ENCODE data around the gene PERP. TPM values are rescaled to one million over a fixed set of nuclear protein-coding genes. Genes with fewer than 3 reads are reported as not detected.
"Not testable (repeated sequence)": the region's sequence is repeated elsewhere in the genome, so short reads cannot be mapped to it uniquely, and the experiment has no call there.

PERP gene
- total RNA-seq, 1 experiment from 2014 or later = 103 TPM

DNA sequence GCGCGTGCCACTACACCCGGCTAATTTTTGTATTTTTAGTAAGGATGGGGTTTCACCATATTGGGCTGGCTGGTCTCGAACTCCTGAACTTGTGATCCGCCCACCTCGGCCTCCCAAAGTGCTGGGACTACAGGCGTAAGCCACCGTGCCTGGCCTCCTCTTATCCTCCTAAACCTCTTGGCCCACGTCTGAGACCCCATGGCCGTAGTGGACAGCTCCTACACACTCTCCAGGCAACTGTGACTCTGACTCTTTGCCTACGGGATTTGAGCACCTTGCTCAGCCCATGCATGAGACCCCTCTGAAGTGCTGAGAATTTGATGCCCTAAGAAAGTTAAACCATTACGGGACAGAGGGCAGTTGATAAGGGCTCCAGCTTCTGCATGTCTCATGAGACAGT lies 25.0 kb downstream of the PERP start:
- Mint-ChIP-seq H3K36me3 (ENCODE audit: insufficient read depth, unreplicated experiment) (peaks cover 5% of the 10 kb centered on the region), H3K27me3 (ENCODE audit: unreplicated experiment) (no peaks in the 10 kb centered on the region), H3K4me1 (ENCODE audit: low read depth, unreplicated experiment) (peaks cover 27% of the 10 kb centered on the region), H3K4me3 (ENCODE audit: low read depth, unreplicated experiment) (no peak overlapping the region), H3K9me3 (ENCODE audit: low read depth, unreplicated experiment) (no peaks in the 10 kb centered on the region), H3K27ac (ENCODE audit: unreplicated experiment) (no peak overlapping the region)
- no peak for DNase-seq
- TF ChIP-seq CTCF (IDR thresholded peaks at IDR 0.05; ENCODE audit: unreplicated experiment) = no peak
- CTCF ChIA-PET = no interaction called here
- no TSS peak for BruUV-seq (replicated peaks)
- intact Hi-C loops (cut with micrococcal nuclease; ENCODE audit: unreplicated experiment) = no loop called here

DNA sequence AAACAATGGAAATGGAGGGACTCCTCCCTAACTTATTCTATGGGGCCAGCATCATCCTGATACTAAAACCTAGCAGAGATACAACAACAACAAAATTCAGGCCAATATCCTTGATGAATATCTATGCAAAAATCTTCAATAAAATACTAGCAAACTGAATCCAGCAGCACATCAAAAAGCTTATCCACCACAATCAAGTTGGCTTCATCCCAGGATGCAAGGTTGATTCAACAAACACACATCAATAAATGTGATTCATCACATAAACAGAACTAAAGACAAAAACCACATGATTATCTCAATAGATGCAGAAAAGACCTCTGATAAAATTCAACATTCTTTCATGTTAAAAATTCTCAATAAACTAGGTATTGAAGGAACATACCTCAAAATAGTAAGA lies 27.7 kb downstream of the PERP start:
- H3K4me3 Mint-ChIP-seq (ENCODE audit: low read depth, unreplicated experiment); H3K9me3 Mint-ChIP-seq (ENCODE audit: low read depth, unreplicated experiment); H3K27ac Mint-ChIP-seq (ENCODE audit: unreplicated experiment); intact Hi-C loops (cut with micrococcal nuclease; ENCODE audit: unreplicated experiment); CTCF ChIA-PET; BruUV-seq (replicated peaks); H3K36me3 Mint-ChIP-seq (ENCODE audit: insufficient read depth, unreplicated experiment); H3K27me3 Mint-ChIP-seq (ENCODE audit: unreplicated experiment); DNase-seq: not testable (repeated sequence)
- peaks cover 19% of the 10 kb centered on the region for H3K4me1 Mint-ChIP-seq (ENCODE audit: low read depth, unreplicated experiment)

DNA sequence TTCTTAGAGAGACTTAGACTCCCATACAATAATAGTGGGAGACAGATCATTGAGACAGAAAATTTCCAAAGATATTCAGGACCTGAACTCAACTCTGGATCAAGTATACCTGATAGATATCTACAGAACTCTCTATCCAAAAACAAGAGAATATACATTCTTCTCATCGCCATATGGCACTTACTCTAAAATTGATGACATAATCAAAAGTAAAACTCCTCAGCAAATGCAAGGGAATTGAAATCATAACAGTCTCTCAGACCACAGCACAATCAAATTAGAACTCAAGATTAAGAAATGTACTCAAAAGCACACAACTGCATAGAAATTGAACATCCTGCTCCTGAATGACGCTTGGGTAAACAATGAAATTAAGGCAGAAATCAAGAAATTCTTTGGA lies 28.7 kb downstream of the PERP start:
- no peaks in the 10 kb centered on the region for H3K27me3 Mint-ChIP-seq (ENCODE audit: unreplicated experiment)
- no peak for DNase-seq
- BruUV-seq (replicated peaks) = no TSS peak
- CTCF ChIA-PET = no interaction called here
- H3K4me1 Mint-ChIP-seq (ENCODE audit: low read depth, unreplicated experiment) = peaks cover 19% of the 10 kb centered on the region
- H3K9me3 Mint-ChIP-seq (ENCODE audit: low read depth, unreplicated experiment) = peaks cover 4% of the 10 kb centered on the region
- intact Hi-C loops (cut with micrococcal nuclease; ENCODE audit: unreplicated experiment) = no loop called here
- no peak overlapping the region for H3K4me3 Mint-ChIP-seq (ENCODE audit: low read depth, unreplicated experiment)
- peaks cover 5% of the 10 kb centered on the region for H3K36me3 Mint-ChIP-seq (ENCODE audit: insufficient read depth, unreplicated experiment)
- no peak overlapping the region for H3K27ac Mint-ChIP-seq (ENCODE audit: unreplicated experiment)
- TF ChIP-seq CTCF (IDR thresholded peaks at IDR 0.05; ENCODE audit: unreplicated experiment) = no peak

GRCh38 chr6:138073264-138073663 lies 34.0 kb downstream of the PERP start:
- H3K9me3 Mint-ChIP-seq (ENCODE audit: low read depth, unreplicated experiment) = peaks cover 4% of the 10 kb centered on the region
- no peak overlapping the region for H3K27ac Mint-ChIP-seq (ENCODE audit: unreplicated experiment)
- no peak overlapping the region for H3K4me3 Mint-ChIP-seq (ENCODE audit: low read depth, unreplicated experiment)
- no peaks in the 10 kb centered on the region for H3K27me3 Mint-ChIP-seq (ENCODE audit: unreplicated experiment)
- H3K4me1 Mint-ChIP-seq (ENCODE audit: low read depth, unreplicated experiment) = no peaks in the 10 kb centered on the region
- CTCF ChIA-PET = no interaction called here
- no TSS peak for BruUV-seq (replicated peaks)
- no peak for DNase-seq
- TF ChIP-seq CTCF (IDR thresholded peaks at IDR 0.05; ENCODE audit: unreplicated experiment) = no peak
- H3K36me3 Mint-ChIP-seq (ENCODE audit: insufficient read depth, unreplicated experiment) = no peaks in the 10 kb centered on the region
- intact Hi-C loops (cut with micrococcal nuclease; ENCODE audit: unreplicated experiment) = no loop called here

DNA sequence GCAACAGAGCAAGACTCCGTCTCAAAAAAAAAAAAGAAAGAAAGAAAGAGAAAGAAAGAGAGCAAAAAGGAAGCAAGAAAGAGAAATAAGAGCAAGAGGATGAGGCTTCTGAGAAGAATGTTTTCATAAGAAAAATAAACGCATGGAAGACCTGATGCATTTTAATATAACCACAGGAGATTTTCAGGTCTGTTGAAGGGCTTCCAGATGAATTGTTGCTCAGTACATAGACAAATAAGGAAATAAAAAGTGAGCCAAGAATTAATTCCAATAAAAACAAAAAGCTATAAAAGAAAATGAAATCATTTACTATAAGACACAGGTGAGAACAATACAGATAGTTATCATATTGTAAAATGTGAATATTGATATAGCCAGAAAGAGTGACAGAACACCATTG lies 43.5 kb downstream of the PERP start:
- no TSS peak for BruUV-seq (replicated peaks)
- Mint-ChIP-seq H3K9me3 (ENCODE audit: low read depth, unreplicated experiment) (peaks cover 2% of the 10 kb centered on the region), H3K36me3 (ENCODE audit: insufficient read depth, unreplicated experiment) (peaks cover 3% of the 10 kb centered on the region), H3K4me3 (ENCODE audit: low read depth, unreplicated experiment) (no peak overlapping the region), H3K27me3 (ENCODE audit: unreplicated experiment) (no peaks in the 10 kb centered on the region), H3K27ac (ENCODE audit: unreplicated experiment) (no peak overlapping the region), H3K4me1 (ENCODE audit: low read depth, unreplicated experiment) (peaks cover 17% of the 10 kb centered on the region)
- TF ChIP-seq CTCF (IDR thresholded peaks at IDR 0.05; ENCODE audit: unreplicated experiment) = no peak
- no peak for DNase-seq
- CTCF ChIA-PET = no interaction called here
- intact Hi-C loops (cut with micrococcal nuclease; ENCODE audit: unreplicated experiment) = no loop called here
